H1 (cell line): ENCODE measurements around the gene IDI1. TPM values are rescaled to one million over a fixed set of nuclear protein-coding genes. Genes with fewer than 3 reads are reported as not detected.

Experiments
- CTCF ChIA-PET: fragments of 300-600 bp; sonication (Branson Sonifier 250); formaldehyde crosslinking; loops from one replicate; lab custom pipeline; 2021; ENCODE audit not compliant: partially characterized antibody; lab: Charles Lee
- POLR2A ChIA-PET: fragments of 300-600 bp; sonication (Branson Sonifier 250); formaldehyde crosslinking; loops from one replicate; lab custom pipeline; 2021; ENCODE audit warnings: inconsistent platforms; ENCODE audit not compliant: partially characterized antibody; lab: Charles Lee
- DNase-seq, 2 experiments: peaks; one replicate each; pipeline versions ENCODE4 v3.0.0 to v3.0.0-alpha.2; 2010 to 2022; ENCODE audit warnings: low spot score in 2 of 2, low read depth in 1 of 2, mixed read lengths in 1 of 2
- FAIRE-seq: peaks from 2 replicates; lab custom pipeline; 2011; peaks lifted over from hg19 to GRCh38; lab: Jason Lieb, UNC
- H2AFZ ChIP-seq: 2 replicates; pipeline ENCODE4 v1.8.1; 2012; ENCODE audit warnings: low read length, inconsistent platforms
- H2AK5ac ChIP-seq: 2 replicates; pipeline ENCODE4 v1.6.1; 2013; ENCODE audit warnings: low read depth, low read length
- H2BK120ac ChIP-seq: replicated peaks from 2 replicates; pipeline ENCODE3; 2013; ENCODE audit warnings: low read depth, low read length, inconsistent platforms
- H2BK12ac ChIP-seq: 2 replicates; pipeline ENCODE4 v1.6.1; 2013; ENCODE audit warnings: low read depth, low read length
- H2BK15ac ChIP-seq: 2 replicates; pipeline ENCODE4 v1.6.1; 2013; ENCODE audit warnings: low read length
- H2BK20ac ChIP-seq: 2 replicates; pipeline ENCODE4 v1.6.1; 2013; ENCODE audit warnings: low read length
- H2BK5ac ChIP-seq: 2 replicates; pipeline ENCODE4 v1.6.1; 2013; ENCODE audit warnings: low read depth, low read length
- H3K14ac ChIP-seq: 2 replicates; pipeline ENCODE4 v1.6.1; 2013; ENCODE audit warnings: inconsistent platforms; ENCODE audit not compliant: insufficient read length
- H3K18ac ChIP-seq: 2 replicates; pipeline ENCODE4 v1.6.1; 2013; ENCODE audit warnings: low read length; ENCODE audit errors: extremely low read depth
- H3K23ac ChIP-seq: 2 replicates; pipeline ENCODE4 v1.6.1; 2013; ENCODE audit warnings: inconsistent platforms; ENCODE audit not compliant: insufficient read length
- H3K23me2 ChIP-seq: 2 replicates; pipeline ENCODE4 v1.6.1; 2013; ENCODE audit warnings: low read depth, low read length
- H3K27ac ChIP-seq: 2 replicates; pipeline ENCODE4 v1.6.1; 2011; ENCODE audit warnings: low read depth, low read length, inconsistent platforms
- H3K27me3 ChIP-seq, 4 experiments: replicated peaks in 1 of 4; 1 replicate in 1 of 4; 2 replicates in 3 of 4; pipeline versions ENCODE4 v1.6.1 to v1.8.1; 2011 to 2013; ENCODE audit warnings: low read length in 3 of 4, mild to moderate bottlenecking in 3 of 4, inconsistent platforms in 2 of 4, mixed read lengths in 2 of 4, moderate library complexity in 1 of 4; ENCODE audit not compliant: control insufficient read depth in 3 of 4, insufficient read depth in 3 of 4; ENCODE audit errors: extremely low read depth in 1 of 4
- H3K36me3 ChIP-seq, 4 experiments: 2 replicates each; pipeline versions ENCODE4 v1.6.1 to v1.8.1; 2011 to 2013; ENCODE audit warnings: mild to moderate bottlenecking in 4 of 4, low read length in 3 of 4, moderate library complexity in 2 of 4, control low read depth in 1 of 4, inconsistent platforms in 1 of 4; ENCODE audit not compliant: insufficient read depth in 4 of 4, control insufficient read depth in 2 of 4
- H3K4ac ChIP-seq: replicated peaks from 2 replicates; pipeline ENCODE3; 2013; ENCODE audit warnings: low read length, low read depth, mixed read lengths, inconsistent platforms; ENCODE audit not compliant: insufficient read length
- H3K4me1 ChIP-seq, 4 experiments: replicated peaks in 1 of 4; 1 replicate in 1 of 4; 2 replicates in 3 of 4; pipeline versions ENCODE4 v1.6.1 to v1.8.1; 2011 to 2013; ENCODE audit warnings: low read length in 3 of 4, inconsistent platforms in 2 of 4, mixed read lengths in 1 of 4; ENCODE audit not compliant: insufficient read depth in 4 of 4, control insufficient read depth in 3 of 4
- H3K4me2 ChIP-seq, 2 experiments: 2 replicates each; pipeline versions ENCODE4 v1.6.1 to v1.8.1; 2011 to 2013; ENCODE audit warnings: low read depth in 2 of 2, low read length in 2 of 2, control low read depth in 1 of 2, inconsistent platforms in 1 of 2, mild to moderate bottlenecking in 1 of 2; ENCODE audit not compliant: insufficient read depth in 1 of 2
- H3K4me3 ChIP-seq, 4 experiments: fragments of 200-600, 300-600 bp in 1 of 4; sonication (generic), shearing (Covaris generic), sonication (Bioruptor Twin) in 1 of 4; 2 replicates each; pipeline versions ENCODE4 v1.5.1 to v1.8.1; 2011 to 2016; ENCODE audit warnings: low read length in 4 of 4, low read depth in 3 of 4, control low read depth in 2 of 4, inconsistent platforms in 2 of 4, mild to moderate bottlenecking in 2 of 4, mixed read lengths in 1 of 4, moderate library complexity in 1 of 4; ENCODE audit not compliant: insufficient read depth in 2 of 4; ENCODE audit errors: extremely low read depth in 1 of 4
- H3K56ac ChIP-seq: replicated peaks from 2 replicates; pipeline ENCODE3; 2013; ENCODE audit warnings: low read depth, mild to moderate bottlenecking, mixed read lengths, low read length, inconsistent platforms; ENCODE audit not compliant: insufficient read length
- H3K79me1 ChIP-seq: 2 replicates; pipeline ENCODE4 v1.6.1; 2013; ENCODE audit warnings: low read depth, low read length, control low read depth
- H3K79me2 ChIP-seq, 2 experiments: 2 replicates each; pipeline versions ENCODE4 v1.6.1 to v1.8.1; 2012 to 2013; ENCODE audit warnings: low read length in 2 of 2, mild to moderate bottlenecking in 2 of 2, inconsistent platforms in 1 of 2; ENCODE audit not compliant: insufficient read depth in 2 of 2, control insufficient read depth in 1 of 2
- H3K9ac ChIP-seq, 4 experiments: replicated peaks in 1 of 4; 1 replicate in 1 of 4; 2 replicates in 3 of 4; pipeline versions ENCODE4 v1.6.1 to v1.8.1; 2011 to 2013; ENCODE audit warnings: low read depth in 3 of 4, low read length in 3 of 4, control low read depth in 2 of 4, mild to moderate bottlenecking in 2 of 4, moderate library complexity in 2 of 4, inconsistent platforms in 1 of 4; ENCODE audit errors: extremely low read depth in 1 of 4
- H3K9me3 ChIP-seq, 2 experiments: 2 replicates each; pipeline versions ENCODE4 v1.6.1 to v1.8.1; 2012 to 2013; ENCODE audit warnings: mild to moderate bottlenecking in 2 of 2, moderate library complexity in 2 of 2, control low read depth in 1 of 2, inconsistent platforms in 1 of 2, low read depth in 1 of 2, low read length in 1 of 2, mixed read lengths in 1 of 2; ENCODE audit not compliant: insufficient read depth in 2 of 2
- H4K20me1 ChIP-seq, 2 experiments: replicated peaks in 1 of 2; 2 replicates each; pipeline versions ENCODE3 to v1.8.1; 2011 to 2013; ENCODE audit warnings: inconsistent platforms in 2 of 2, low read length in 2 of 2, mild to moderate bottlenecking in 1 of 2; ENCODE audit not compliant: insufficient read depth in 2 of 2, control insufficient read depth in 1 of 2
- H4K5ac ChIP-seq: 2 replicates; pipeline ENCODE4 v1.6.1; 2013; ENCODE audit warnings: low read length, low read depth, mixed read lengths, inconsistent platforms; ENCODE audit not compliant: insufficient read length
- H4K8ac ChIP-seq: 2 replicates; pipeline ENCODE4 v1.8.0; 2013; ENCODE audit warnings: mild to moderate bottlenecking, moderate library complexity, low read length, inconsistent platforms; ENCODE audit not compliant: insufficient read depth; ENCODE audit errors: extremely low read depth
- H4K91ac ChIP-seq: replicated peaks from 2 replicates; pipeline ENCODE3; 2013; ENCODE audit warnings: low read length, mixed read lengths, inconsistent platforms; ENCODE audit not compliant: insufficient read length
- EZH2 ChIP-seq: fragments of 200-600 bp; sonication (generic); IDR thresholded peaks from 2 replicates; pipeline ENCODE4 v1.7.1; 2012; ENCODE audit warnings: low read depth, mild to moderate bottlenecking, moderate library complexity, low read length, inconsistent platforms; ENCODE audit not compliant: severe bottlenecking
- MAFK ChIP-seq: IDR thresholded peaks from 2 replicates; pipeline ENCODE4 v1.6.1; 2012; ENCODE audit warnings: low read depth, mild to moderate bottlenecking, improper control_type of control experiment, low read length
- RNF2 ChIP-seq: fragments of 200-900, 300-1000 bp; sonication (generic); IDR thresholded peaks from 2 replicates; pipeline ENCODE4 v1.7.1; 2016; ENCODE audit warnings: borderline replicate concordance, low read depth, mild to moderate bottlenecking, antibody characterized with exemption, low read length; ENCODE audit not compliant: poor library complexity, severe bottlenecking; ENCODE audit errors: missing control alignments
- SP1 ChIP-seq: IDR thresholded peaks from 2 replicates; pipeline ENCODE4 v1.6.1; 2011; ENCODE audit warnings: low read depth, low read length
- SP4 ChIP-seq: IDR thresholded peaks from 2 replicates; pipeline ENCODE4 v1.6.1; 2012; ENCODE audit warnings: low read length, inconsistent platforms
- TBP ChIP-seq: IDR thresholded peaks from 2 replicates; pipeline ENCODE4 v1.6.1; 2011; ENCODE audit warnings: low read depth, low read length, improper control_type of control experiment
- ZNF274 ChIP-seq: IDR thresholded peaks from 2 replicates; pipeline ENCODE4 v1.7.0; 2012; ENCODE audit warnings: low read length, borderline replicate concordance; ENCODE audit errors: extremely low read depth
- WGBS, 2 experiments: shearing (Covaris generic) in 1 of 2; methylation state at CpG; one replicate each; pipeline versions ENCODE4 v1.1.6 to v1.1.7; 2013 to 2015; ENCODE audit warnings: low lambda C conversion rate in 2 of 2, mixed read lengths in 2 of 2, inconsistent platforms in 1 of 2, low coverage in 1 of 2, missing lambda C conversion rate in 1 of 2; ENCODE audit not compliant: insufficient replicate concordance in 2 of 2, insufficient coverage in 1 of 2, insufficient read length in 1 of 2; ENCODE audit errors: extremely low coverage in 1 of 2, missing lambda C conversion rate in 1 of 2; 5-methylcytosine and 5-hydroxymethylcytosine counted together
- polyA plus RNA-seq, 7 experiments: library from polyadenylated mRNA; depleted of rRNA in 3 of 7; stranded (reverse) in 5 of 7; unstranded in 2 of 7; fragments of >200 nt in 5 of 7; fragments of 200-250 nt in 2 of 7; gene quantifications; 1 replicate in 5 of 7; 2 replicates in 1 of 7; 4 replicates in 1 of 7; pipeline versions ENCODE4 v1.2.1 to v1.2.3, GENCODE V29; 2011 to 2013; ENCODE audit warnings: missing spikeins in 2 of 7, mixed read lengths in 2 of 7
- total RNA-seq: library from RNA; stranded (reverse); fragmentation: NEBNext Ultra II Directional; extraction: Animal tissue kit (Norgen Biotek cat#: 25700); gene quantifications from 2 replicates; pipeline ENCODE4 v1.2.1, GENCODE V29; 2021
- TF ChIP-seq, protein P1 (sequence below): IDR thresholded peaks from 2 replicates; pipeline ENCODE4 v1.6.1; 2012; ENCODE audit warnings: inconsistent platforms

The IDI1 gene
- total and polyA plus RNA-seq, 2 of the 8 experiments (the other 6 are each of a cell fraction or from before 2014, with no cell fraction given), result 35.3 to 56.6 TPM

DNA sequence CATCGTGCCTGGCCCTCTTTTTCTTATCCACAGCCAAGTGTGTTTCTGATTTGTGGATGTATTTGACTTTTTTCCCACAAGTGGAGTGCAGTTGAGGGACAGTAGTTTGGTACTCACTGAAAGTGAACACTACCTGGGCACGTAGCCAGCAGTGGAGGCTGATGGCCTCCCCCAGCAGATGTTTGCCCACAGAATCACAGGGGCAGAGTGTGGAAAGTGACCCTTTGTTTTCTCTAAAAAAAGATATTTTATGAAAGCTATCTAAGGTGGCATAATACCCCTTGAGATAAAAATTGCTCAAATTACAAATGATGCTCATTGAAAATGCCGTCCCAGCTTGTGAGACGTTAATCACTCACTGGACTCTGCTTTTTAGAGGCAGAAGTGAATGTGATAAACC, 36.3 kb upstream of the IDI1 start:
- CTCF ChIA-PET, result interaction anchor here (3.1 kb wide), 1 partner anchor 25 kb away, joined by 11 read pairs; no protein-coding TSS in a partner anchor
- POLR2A ChIA-PET, result no interaction called here
- no peak for TF ChIP-seq SP4
- no peak for TF ChIP-seq RNF2
- no peak for TF ChIP-seq TBP
- no peak for TF ChIP-seq EZH2
- no peak for TF ChIP-seq ZNF274
- TF ChIP-seq SP1, result no peak
- TF ChIP-seq, protein P1, sequence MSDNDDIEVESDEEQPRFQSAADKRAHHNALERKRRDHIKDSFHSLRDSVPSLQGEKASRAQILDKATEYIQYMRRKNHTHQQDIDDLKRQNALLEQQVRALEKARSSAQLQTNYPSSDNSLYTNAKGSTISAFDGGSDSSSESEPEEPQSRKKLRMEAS, result no peak
- TF ChIP-seq MAFK, result no peak

More for the DNA sequence above, 36.3 kb upstream of the IDI1 start:
- Histone ChIP-seq H3K79me2 (no peaks in the 10 kb centered on the region), H2BK12ac (no peak overlapping the region), H3K9me3 (no peaks in the 10 kb centered on the region), H3K27me3 (no peaks in the 10 kb centered on the region), H3K79me1 (no peaks in the 10 kb centered on the region), H3K23ac (no peak overlapping the region), H4K91ac (no peak overlapping the region), H4K5ac (no peak overlapping the region), H3K23me2 (no peaks in the 10 kb centered on the region), H3K4me3 (no peak overlapping the region), H3K27ac (no peak overlapping the region), H2AFZ (no peak overlapping the region), H3K56ac (no peak overlapping the region), H3K18ac (no peak overlapping the region), H4K20me1 (peaks cover 0 to 7% of the 10 kb centered on the region in 2 experiments), H2BK20ac (no peak overlapping the region), H3K4ac (no peak overlapping the region), H2BK120ac (no peak overlapping the region), H3K14ac (no peak overlapping the region), H3K4me1 (no peaks in the 10 kb centered on the region), H2BK15ac (no peak overlapping the region), H3K9ac (no peak overlapping the region), H3K4me2 (no peak overlapping the region), H4K8ac (no peak overlapping the region), H2BK5ac (no peak overlapping the region), H3K36me3 (peaks cover 10 to 39% (median 28%) of the 10 kb centered on the region in 4 experiments; a peak in 7 of 8 replicates), H2AK5ac (no peak overlapping the region)
- FAIRE-seq, result no peak
- 90% methylated on average over 4 of the region's 4 CpGs; no CpG with 5 or more reads in 1 of the 2 experiments for WGBS, 2 experiments
- DNase-seq, result no peak
